HG02870 (cell line): ENCODE measurements around the gene CACNA1C.

ENCODE experiments used
- ATAC-seq: cut with Tn5 transposase; IDR thresholded peaks from one replicate; pipeline ENCODE4 v1.9.1; 2021; ENCODE audit warnings: mild to moderate bottlenecking, moderate library complexity; ENCODE audit not compliant: unreplicated experiment

The CACNA1C gene

GRCh38 chr12:2052826-2053678, at the start of gene CACNA1C:
TSS of gene CACNA1C (plus strand) at chr12:2052987. CDS start at chr12:2053563, 576 bp downstream.
- ATAC-seq, result no peak

GRCh38 chr12:2003676-2004112, 49.1 kb upstream of the CACNA1C start:
- peak; percentile 9 for ATAC-seq

GRCh38 chr12:2004113-2004929, 48.5 kb upstream of the CACNA1C start, which contains the start of gene DCP1B:
TSS of gene DCP1B (minus strand) at chr12:2004457. CDS start at chr12:2004431, 26 bp downstream.
- peak; percentile 95 for ATAC-seq

- ATAC-seq, result no peak
Measured at GRCh38 chr12:2008677-2009076, 44.1 kb upstream of the CACNA1C start.

GRCh38 chr12:2009623-2010022, 43.2 kb upstream of the CACNA1C start:
- ATAC-seq, result no peak

GRCh38 chr12:2011643-2012607, 40.9 kb upstream of the CACNA1C start:
- ATAC-seq, result no peak

GRCh38 chr12:2013086-2013485, 39.7 kb upstream of the CACNA1C start:
- ATAC-seq, result no peak

GRCh38 chr12:2013527-2014223, 39.1 kb upstream of the CACNA1C start:
- no peak for ATAC-seq

- no peak for ATAC-seq
Measured at GRCh38 chr12:2014231-2014630, 38.6 kb upstream of the CACNA1C start.

- ATAC-seq, result no peak
Measured at GRCh38 chr12:2016862-2017545, 35.8 kb upstream of the CACNA1C start.

GRCh38 chr12:2017546-2018337, 35.0 kb upstream of the CACNA1C start:
- no peak for ATAC-seq

GRCh38 chr12:2018391-2018790, 34.4 kb upstream of the CACNA1C start:
- ATAC-seq, result no peak

- no peak for ATAC-seq
Measured at GRCh38 chr12:2019126-2019525, 33.7 kb upstream of the CACNA1C start.

- no peak for ATAC-seq
Measured at GRCh38 chr12:2020511-2020910, 32.3 kb upstream of the CACNA1C start.

- no peak for ATAC-seq
Measured at GRCh38 chr12:2023365-2023764, 29.4 kb upstream of the CACNA1C start.

- no peak for ATAC-seq
Measured at GRCh38 chr12:2027351-2027750, 25.4 kb upstream of the CACNA1C start.

- ATAC-seq, result no peak
Measured at GRCh38 chr12:2029851-2030250, 22.9 kb upstream of the CACNA1C start.

GRCh38 chr12:2032506-2032905, 20.3 kb upstream of the CACNA1C start:
- no peak for ATAC-seq
